Muscle layer of duodenum (tissue), 2 donors: ENCODE measurements around the gene DDX31.
"Not testable (repeated sequence)": the region's sequence is repeated elsewhere in the genome, so short reads cannot be mapped to it uniquely, and the experiment has no call there.

ENCODE experiments used
- H3K27ac ChIP-seq: one replicate; pipeline ENCODE4 v1.7.0; 2013; ENCODE audit warnings: mild to moderate bottlenecking, low read length
- H3K27me3 ChIP-seq: one replicate; pipeline ENCODE4 v1.7.0; 2013; ENCODE audit warnings: low read depth, mild to moderate bottlenecking, control low read depth, low read length
- H3K36me3 ChIP-seq, 2 donors: one replicate each; pipeline ENCODE4 v1.7.0; 2013; ENCODE audit warnings: low read length in 2 of 2, control low read depth in 1 of 2, mild to moderate bottlenecking in 1 of 2; ENCODE audit not compliant: insufficient read depth in 2 of 2, control insufficient read depth in 1 of 2
- H3K4me1 ChIP-seq, 2 donors: one replicate each; pipeline ENCODE4 v1.7.0; 2013; ENCODE audit warnings: low read length in 2 of 2, mild to moderate bottlenecking in 2 of 2, control low read depth in 1 of 2, moderate library complexity in 1 of 2; ENCODE audit not compliant: insufficient read depth in 2 of 2, control insufficient read depth in 1 of 2
- H3K4me3 ChIP-seq, 2 donors: one replicate each; pipeline ENCODE4 v1.7.0; 2013; ENCODE audit warnings: low read length in 2 of 2, low read depth in 1 of 2, mild to moderate bottlenecking in 1 of 2
- H3K9me3 ChIP-seq, 2 donors: one replicate each; pipeline ENCODE4 v1.7.0; 2013; ENCODE audit warnings: low read length in 2 of 2, control low read depth in 1 of 2, mild to moderate bottlenecking in 1 of 2; ENCODE audit not compliant: control insufficient read depth in 1 of 2
- donor health status: healthy.

DDX31 gene

GRCh38 chr9:132575811-132576210, 94.0 kb downstream of the DDX31 start:
- Histone ChIP-seq H3K36me3 (no peaks in the 10 kb centered on the region), H3K4me3 (no peak overlapping the region), H3K4me1 (peaks cover 0 to 4% of the 10 kb centered on the region in 2 donors), H3K9me3 (no peaks in the 10 kb centered on the region), H3K27ac (no peak overlapping the region), H3K27me3 (peaks cover 36% of the 10 kb centered on the region)

DNA sequence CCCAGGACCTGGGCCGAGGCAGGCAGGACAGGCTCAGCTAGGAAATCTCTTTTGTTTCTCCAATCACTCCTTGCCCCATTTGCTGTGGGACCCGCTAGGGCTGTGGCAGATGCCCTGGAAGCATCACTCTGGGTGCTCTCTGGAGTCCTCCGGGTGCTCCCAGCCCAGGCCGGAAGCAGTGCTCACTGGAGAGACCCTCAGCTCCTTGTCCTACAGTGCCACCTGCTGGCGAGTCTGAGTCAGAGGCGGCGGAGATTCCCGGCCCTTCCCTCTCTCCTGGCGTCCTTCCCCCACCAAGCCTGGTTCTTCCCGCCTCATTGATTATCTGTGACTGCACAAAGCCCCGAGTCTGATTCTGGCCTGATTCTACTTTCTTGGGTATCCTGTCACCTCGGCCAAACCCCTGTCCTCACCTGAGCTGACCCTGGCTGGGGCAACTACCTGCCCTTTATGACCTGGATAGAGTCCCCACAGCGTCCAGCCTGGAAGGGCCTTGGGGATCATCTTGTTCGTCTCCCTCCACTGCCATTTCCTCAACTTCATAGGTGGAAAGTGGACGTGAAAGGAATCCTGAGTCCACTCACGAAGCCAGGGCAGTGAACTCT, 94.7 kb downstream of the DDX31 start:
- H3K27ac ChIP-seq: no peak overlapping the region
- H3K4me1 ChIP-seq: peaks cover 0 to 4% of the 10 kb centered on the region in 2 donors
- H3K27me3 ChIP-seq: peaks cover 30% of the 10 kb centered on the region
- no peaks in the 10 kb centered on the region for H3K9me3 ChIP-seq
- H3K36me3 ChIP-seq: no peaks in the 10 kb centered on the region
- no peak overlapping the region for H3K4me3 ChIP-seq

DNA sequence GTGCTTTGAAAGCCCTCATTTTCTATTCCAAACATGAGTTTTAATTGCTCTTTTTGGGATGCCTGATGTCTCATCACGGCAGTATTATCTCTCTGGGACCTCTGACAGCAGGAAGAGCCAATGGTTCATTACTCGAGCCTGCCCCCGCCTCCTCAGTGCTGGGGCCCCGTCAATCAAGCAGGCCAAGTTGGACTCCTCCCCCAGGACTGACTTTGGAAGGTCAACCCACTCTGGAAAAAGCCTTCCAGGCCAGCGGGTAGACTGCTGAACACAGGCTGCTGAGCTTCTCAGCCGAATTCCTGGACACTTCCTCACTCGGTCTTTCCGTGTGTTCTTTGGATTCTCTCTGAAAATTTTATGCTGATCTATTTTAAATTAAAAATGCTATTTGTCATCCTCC, 96.9 kb downstream of the DDX31 start:
- H3K4me1 ChIP-seq: no peaks in the 10 kb centered on the region
- no peak overlapping the region for H3K4me3 ChIP-seq
- H3K27me3 ChIP-seq: peaks cover 12% of the 10 kb centered on the region
- H3K27ac ChIP-seq: no peak overlapping the region
- H3K9me3 ChIP-seq: no peaks in the 10 kb centered on the region
- no peaks in the 10 kb centered on the region for H3K36me3 ChIP-seq

DNA sequence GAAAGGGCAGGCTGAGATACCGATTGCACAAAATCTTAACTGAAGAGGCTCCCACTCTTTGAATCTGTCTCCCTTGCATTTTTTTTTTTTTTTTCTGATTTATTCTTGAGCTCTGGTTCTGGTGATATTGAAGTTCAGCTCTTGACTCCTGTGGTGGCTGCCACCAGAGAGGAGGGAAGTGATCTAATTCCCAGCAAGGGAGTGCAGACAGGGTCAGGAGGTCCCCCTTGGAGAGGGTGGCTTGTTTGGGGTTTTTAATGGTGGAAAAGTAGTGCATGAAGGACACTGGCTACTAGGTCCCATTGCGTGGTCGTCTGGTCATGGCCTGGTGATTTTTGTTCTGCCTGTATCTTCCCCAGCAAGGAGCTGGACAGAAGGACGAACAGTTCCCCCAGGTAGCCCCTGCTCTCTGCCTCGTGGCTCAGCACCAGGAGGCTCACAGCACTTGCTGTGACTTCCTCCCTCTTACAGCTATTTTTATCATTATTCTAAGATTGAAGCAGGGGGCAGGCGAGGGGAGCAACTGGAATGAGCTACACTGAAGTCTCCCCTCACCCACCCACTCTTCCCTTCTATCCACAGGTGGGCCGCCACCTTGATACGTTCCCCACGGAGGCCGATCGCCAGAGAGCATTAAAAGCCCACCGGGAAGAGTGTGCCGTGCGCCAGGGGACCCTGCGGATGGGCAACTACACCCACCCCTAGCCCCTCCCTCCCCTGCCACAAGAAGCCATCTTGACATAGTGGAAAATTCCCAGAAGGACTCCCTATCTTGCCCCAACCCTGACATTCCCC, 97.8 kb downstream of the DDX31 start:
- peaks cover 11% of the 10 kb centered on the region for H3K27me3 ChIP-seq
- no peaks in the 10 kb centered on the region for H3K4me1 ChIP-seq
- H3K4me3 ChIP-seq: no peak overlapping the region
- H3K9me3 ChIP-seq: no peaks in the 10 kb centered on the region
- no peaks in the 10 kb centered on the region for H3K36me3 ChIP-seq
- no peak overlapping the region for H3K27ac ChIP-seq

DNA sequence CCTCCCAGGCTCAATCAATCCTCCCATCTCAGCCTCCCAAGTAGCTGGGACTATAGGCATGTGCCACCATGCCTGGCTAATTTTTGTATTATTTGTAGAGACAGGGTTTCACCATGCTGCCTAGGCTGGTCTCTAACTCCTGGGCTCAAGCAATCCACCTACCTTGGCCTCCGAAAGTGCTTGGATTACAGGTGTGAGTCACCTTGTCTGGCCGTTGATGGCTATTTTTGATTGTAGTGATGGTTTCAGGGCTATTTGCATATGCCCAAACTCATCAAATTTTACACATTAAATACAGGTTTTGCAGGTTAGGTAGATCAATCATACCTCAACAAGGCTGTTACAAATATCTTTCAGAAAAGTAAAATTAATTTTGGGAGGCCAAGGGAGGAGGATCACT, 101.0 kb downstream of the DDX31 start:
- not testable (repeated sequence) for H3K4me1 ChIP-seq, H3K9me3 ChIP-seq, H3K27ac ChIP-seq, H3K27me3 ChIP-seq, H3K36me3 ChIP-seq, H3K4me3 ChIP-seq

GRCh38 chr9:132564526-132564925, 105.3 kb downstream of the DDX31 start:
- H3K27ac ChIP-seq: no peak overlapping the region
- H3K27me3 ChIP-seq: no peaks in the 10 kb centered on the region
- H3K36me3 ChIP-seq: no peaks in the 10 kb centered on the region
- H3K9me3 ChIP-seq: no peaks in the 10 kb centered on the region
- no peak overlapping the region for H3K4me3 ChIP-seq
- H3K4me1 ChIP-seq: no peaks in the 10 kb centered on the region

DNA sequence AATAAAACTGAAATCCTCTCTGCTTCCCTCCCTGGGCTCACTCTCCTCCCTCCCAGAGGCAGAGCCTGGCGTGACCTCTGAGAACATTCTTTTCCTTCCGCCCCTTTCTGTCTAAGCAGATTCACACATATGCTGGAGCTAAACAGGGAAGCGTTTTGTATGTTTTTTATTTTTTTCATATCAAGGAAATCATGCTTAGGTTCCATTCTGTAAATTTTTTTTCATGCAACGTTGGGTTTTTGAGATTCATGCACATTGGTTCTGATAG, 107.5 kb downstream of the DDX31 start:
- no peaks in the 10 kb centered on the region for H3K4me1 ChIP-seq
- no peaks in the 10 kb centered on the region for H3K36me3 ChIP-seq
- H3K4me3 ChIP-seq: no peak overlapping the region
- no peaks in the 10 kb centered on the region for H3K27me3 ChIP-seq
- H3K27ac ChIP-seq: no peak overlapping the region
- no peaks in the 10 kb centered on the region for H3K9me3 ChIP-seq

- no peaks in the 10 kb centered on the region for H3K4me1 ChIP-seq
- H3K4me3 ChIP-seq: no peak overlapping the region
- H3K27me3 ChIP-seq: no peaks in the 10 kb centered on the region
- no peaks in the 10 kb centered on the region for H3K9me3 ChIP-seq
- no peak overlapping the region for H3K27ac ChIP-seq
- H3K36me3 ChIP-seq: no peaks in the 10 kb centered on the region
Observed at GRCh38 chr9:132560616-132561202, 109.1 kb downstream of the DDX31 start.

GRCh38 chr9:132559711-132560110, 110.1 kb downstream of the DDX31 start:
- Histone ChIP-seq H3K4me1 (no peaks in the 10 kb centered on the region), H3K36me3 (no peaks in the 10 kb centered on the region), H3K27me3 (no peaks in the 10 kb centered on the region), H3K9me3 (no peaks in the 10 kb centered on the region), H3K27ac (no peak overlapping the region), H3K4me3 (no peak overlapping the region)

- no peak overlapping the region for H3K4me3 ChIP-seq
- H3K27me3 ChIP-seq: no peaks in the 10 kb centered on the region
- H3K36me3 ChIP-seq: no peaks in the 10 kb centered on the region
- H3K4me1 ChIP-seq: no peaks in the 10 kb centered on the region
- H3K9me3 ChIP-seq: no peaks in the 10 kb centered on the region
- no peak overlapping the region for H3K27ac ChIP-seq
Observed at GRCh38 chr9:132557159-132557558, 112.6 kb downstream of the DDX31 start.

GRCh38 chr9:132556714-132557113, 113.1 kb downstream of the DDX31 start:
- H3K27me3 ChIP-seq: no peaks in the 10 kb centered on the region

DNA sequence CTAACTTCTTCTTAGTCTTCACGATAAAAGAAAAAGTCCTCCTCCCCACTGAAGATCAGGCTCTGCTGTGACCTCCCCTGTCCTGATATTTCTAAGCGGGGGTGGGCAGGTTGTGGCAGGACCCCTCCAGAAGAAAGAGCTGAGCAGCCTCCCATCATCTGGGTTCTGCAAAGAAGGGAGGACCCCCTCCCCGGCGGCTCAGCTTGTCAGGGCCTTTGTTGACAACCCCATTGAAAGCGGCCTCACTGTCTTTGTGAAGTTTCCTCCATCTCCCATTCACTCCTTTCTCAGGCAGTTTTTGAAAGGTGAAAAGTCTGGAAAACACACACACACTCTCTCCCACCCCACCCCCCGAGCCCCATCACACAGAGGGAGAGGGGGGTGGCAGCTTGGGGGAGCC, 113.5 kb downstream of the DDX31 start:
- Histone ChIP-seq H3K9me3 (no peaks in the 10 kb centered on the region), H3K27ac (no peak overlapping the region), H3K27me3 (no peaks in the 10 kb centered on the region), H3K4me1 (no peaks in the 10 kb centered on the region), H3K36me3 (no peaks in the 10 kb centered on the region), H3K4me3 (no peak overlapping the region)

More at GRCh38 chr9:132556714-132557113, 113.1 kb downstream of the DDX31 start:
- H3K4me3 ChIP-seq: no peak overlapping the region
- H3K27ac ChIP-seq: no peak overlapping the region
- no peaks in the 10 kb centered on the region for H3K4me1 ChIP-seq
- no peaks in the 10 kb centered on the region for H3K9me3 ChIP-seq
- no peaks in the 10 kb centered on the region for H3K36me3 ChIP-seq
